ENCODE data around the gene GAS2L1.

DNA sequence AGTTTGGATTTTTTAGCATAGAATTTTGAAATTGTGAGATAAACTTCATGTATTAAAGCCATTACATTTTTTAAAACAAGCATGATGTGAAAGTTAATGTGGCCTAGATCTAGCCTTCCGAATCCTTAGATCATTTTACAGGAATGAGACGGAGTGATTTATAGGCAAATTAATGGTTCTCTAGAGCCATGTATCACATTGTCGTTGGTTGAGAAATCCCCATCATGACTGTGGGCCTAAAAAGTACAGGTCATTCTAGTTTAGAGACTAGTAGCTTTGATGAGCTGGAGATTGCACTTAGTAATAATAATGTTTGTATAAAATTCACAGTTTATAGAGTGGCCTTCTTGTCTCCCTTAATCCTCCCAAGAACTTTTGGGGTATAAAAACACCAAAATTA is 31.3 kb upstream of the GAS2L1 start:
- TF ChIP-seq, protein P1, sequence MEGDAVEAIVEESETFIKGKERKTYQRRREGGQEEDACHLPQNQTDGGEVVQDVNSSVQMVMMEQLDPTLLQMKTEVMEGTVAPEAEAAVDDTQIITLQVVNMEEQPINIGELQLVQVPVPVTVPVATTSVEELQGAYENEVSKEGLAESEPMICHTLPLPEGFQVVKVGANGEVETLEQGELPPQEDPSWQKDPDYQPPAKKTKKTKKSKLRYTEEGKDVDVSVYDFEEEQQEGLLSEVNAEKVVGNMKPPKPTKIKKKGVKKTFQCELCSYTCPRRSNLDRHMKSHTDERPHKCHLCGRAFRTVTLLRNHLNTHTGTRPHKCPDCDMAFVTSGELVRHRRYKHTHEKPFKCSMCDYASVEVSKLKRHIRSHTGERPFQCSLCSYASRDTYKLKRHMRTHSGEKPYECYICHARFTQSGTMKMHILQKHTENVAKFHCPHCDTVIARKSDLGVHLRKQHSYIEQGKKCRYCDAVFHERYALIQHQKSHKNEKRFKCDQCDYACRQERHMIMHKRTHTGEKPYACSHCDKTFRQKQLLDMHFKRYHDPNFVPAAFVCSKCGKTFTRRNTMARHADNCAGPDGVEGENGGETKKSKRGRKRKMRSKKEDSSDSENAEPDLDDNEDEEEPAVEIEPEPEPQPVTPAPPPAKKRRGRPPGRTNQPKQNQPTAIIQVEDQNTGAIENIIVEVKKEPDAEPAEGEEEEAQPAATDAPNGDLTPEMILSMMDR (conservative IDR thresholded peaks at IDR 0.05; ENCODE audit: low read length): no peak
- TF ChIP-seq EZH2phosphoT487 (IDR thresholded peaks at IDR 0.05; ENCODE audit: borderline replicate concordance, low read depth, low read length): no peak

Data from OCI-LY7 (cell line).